MM.1S (cell line): ENCODE measurements around the gene NCKAP5.

ENCODE experiments used
- CTCF ChIP-seq: fragments of 300-600 bp; sonication (generic); IDR thresholded peaks from 2 replicates; pipeline ENCODE4 v1.5.1; 2016; ENCODE audit warnings: antibody characterized with exemption, low read length, mixed read lengths
- EZH2 ChIP-seq: fragments of 300-600 bp; sonication (generic); optimal IDR thresholded peaks from 2 replicates; pipeline ENCODE3; 2017; ENCODE audit warnings: low read depth, mild to moderate bottlenecking, antibody characterized with exemption, low read length, mixed read lengths

- TF ChIP-seq EZH2 (no peak), CTCF (no peak)
Measured at GRCh38 chr2:133012847-133013734, 555.2 kb downstream of the NCKAP5 start.
